B cell (primary cell): ENCODE results near the gene PIGQ. TPM values are rescaled to one million over a fixed set of nuclear protein-coding genes. Genes with fewer than 3 reads are reported as not detected.

Experiments used
- ATAC-seq: fragments of 200-7000 bp; cut with Tn5 transposase; one replicate; pipeline ENCODE4 v1.10.0; 2021; ENCODE audit warnings: low read depth, mild to moderate bottlenecking, moderate number of reproducible peaks, moderate library complexity
- CTCF ChIA-PET: fragments of 350-600 bp; sonication (Branson Sonifier 250); formaldehyde crosslinking; loops from one replicate; lab custom pipeline; 2021; ENCODE audit warnings: antibody characterized with exemption, inconsistent platforms; lab: Charles Lee
- POLR2A ChIA-PET: fragments of 350-600 bp; sonication (Branson Sonifier 250); formaldehyde crosslinking; loops from one replicate; lab custom pipeline; 2021; ENCODE audit warnings: antibody characterized with exemption; lab: Charles Lee
- DNase-seq: peaks from one replicate; pipeline ENCODE4 v3.0.0; 2013
- H2AFZ ChIP-seq: 2 replicates; pipeline ENCODE4 v1.6.1; 2012; ENCODE audit warnings: mild to moderate bottlenecking, low read depth, low read length; ENCODE audit not compliant: insufficient read depth, poor library complexity, severe bottlenecking
- H3K27ac ChIP-seq, 2 donors: 1 replicate in 1 of 2; 2 replicates in 1 of 2; pipeline ENCODE4 v1.5.1; 2012 to 2013; ENCODE audit warnings: low read length in 2 of 2, mild to moderate bottlenecking in 2 of 2, moderate library complexity in 1 of 2
- H3K27me3 ChIP-seq, 4 experiments: fragments of 200-600 bp in 1 of 4; sonication (generic) in 1 of 4; replicated peaks in 1 of 4; 1 replicate in 2 of 4; 2 replicates in 2 of 4; pipeline versions ENCODE4 v1.6.1 to v1.7.0; 2013 to 2016; ENCODE audit warnings: low read length in 3 of 4, mild to moderate bottlenecking in 2 of 4, mixed read lengths in 1 of 4, moderate library complexity in 1 of 4; ENCODE audit not compliant: insufficient read depth in 4 of 4, control insufficient read depth in 3 of 4; ENCODE audit errors: control extremely low read depth in 1 of 4
- H3K36me3 ChIP-seq, 2 experiments: replicated peaks in 1 of 2; 1 replicate in 1 of 2; 2 replicates in 1 of 2; pipeline versions ENCODE4 v1.6.1 to v1.7.1; 2013; ENCODE audit warnings: low read length in 1 of 2; ENCODE audit not compliant: insufficient read depth in 2 of 2, control insufficient read depth in 1 of 2; ENCODE audit errors: control extremely low read depth in 1 of 2, extremely low read depth in 1 of 2
- H3K4me1 ChIP-seq, 2 donors: fragments of 200-600 bp in 1 of 2; sonication (generic) in 1 of 2; 1 replicate in 1 of 2; 2 replicates in 1 of 2; pipeline versions ENCODE4 v1.5.1 to v1.6.1; 2013 to 2017; ENCODE audit warnings: low read length in 2 of 2; ENCODE audit not compliant: control insufficient read depth in 2 of 2, insufficient read depth in 2 of 2
- H3K4me2 ChIP-seq: replicated peaks from 2 replicates; pipeline ENCODE3; 2012; ENCODE audit warnings: mild to moderate bottlenecking, low read depth, low read length; ENCODE audit not compliant: poor library complexity, severe bottlenecking
- H3K4me3 ChIP-seq, 5 experiments: fragments of 200-600 bp in 1 of 5; sonication (generic) in 1 of 5; 1 replicate in 3 of 5; 2 replicates in 2 of 5; pipeline versions ENCODE4 v1.5.1 to v1.7.0; 2011 to 2016; ENCODE audit warnings: low read length in 4 of 5, mild to moderate bottlenecking in 4 of 5, low read depth in 2 of 5, control low read depth in 1 of 5, moderate library complexity in 1 of 5; ENCODE audit not compliant: insufficient read depth in 1 of 5; ENCODE audit errors: control extremely low read depth in 1 of 5, extremely low read depth in 1 of 5
- H3K79me2 ChIP-seq: fragments of 200-600 bp; sonication (generic); one replicate; pipeline ENCODE4 v1.6.0; 2016; ENCODE audit warnings: low read length; ENCODE audit not compliant: control insufficient read depth, insufficient read depth
- H3K9ac ChIP-seq: fragments of 200-600 bp; sonication (generic); 2 replicates; pipeline ENCODE4 v1.6.1; 2017; ENCODE audit warnings: mild to moderate bottlenecking, low read length, moderate library complexity
- H3K9me3 ChIP-seq, 3 donors: one replicate each; pipeline versions ENCODE4 v1.6.1 to v1.7.1; 2013; ENCODE audit warnings: low read length in 2 of 3; ENCODE audit not compliant: control insufficient read depth in 2 of 3, insufficient read depth in 1 of 3; ENCODE audit errors: control extremely low read depth in 1 of 3
- H4K20me1 ChIP-seq: 2 replicates; pipeline ENCODE4 v1.6.0; 2012; ENCODE audit warnings: mild to moderate bottlenecking, low read length; ENCODE audit not compliant: insufficient read depth, control insufficient read depth, poor library complexity, severe bottlenecking
- H3K27ac Mint-ChIP-seq: one replicate; pipeline ENCODE4 v1.8.0; 2021; ENCODE audit warnings: mixed read lengths
- H3K27me3 Mint-ChIP-seq: one replicate; pipeline ENCODE4 v1.8.0; 2021; ENCODE audit warnings: mixed read lengths
- H3K4me1 Mint-ChIP-seq: one replicate; pipeline ENCODE4 v1.8.0; 2021; ENCODE audit warnings: mixed read lengths
- H3K4me3 Mint-ChIP-seq: one replicate; pipeline ENCODE4 v1.8.0; 2021; ENCODE audit warnings: mixed read lengths
- H3K9me3 Mint-ChIP-seq: one replicate; pipeline ENCODE4 v1.8.0; 2022; ENCODE audit warnings: mixed read lengths; ENCODE audit not compliant: insufficient read depth
- CTCF ChIP-seq: fragments of 200-600 bp; IDR thresholded peaks from one replicate; pipeline ENCODE4 v1.8.0; 2022; ENCODE audit warnings: antibody characterized with exemption, mild to moderate bottlenecking
- EZH2 ChIP-seq: IDR thresholded peaks from 2 replicates; pipeline ENCODE4 v1.6.1; 2012; ENCODE audit warnings: borderline replicate concordance, low read depth, mild to moderate bottlenecking, moderate library complexity, low read length; ENCODE audit not compliant: insufficient read depth, poor library complexity, severe bottlenecking
- WGBS: methylation state at CpG from one replicate; pipeline ENCODE4 v1.1.5; 2013; ENCODE audit warnings: missing lambda C conversion rate; ENCODE audit not compliant: insufficient coverage; 5-methylcytosine and 5-hydroxymethylcytosine counted together
- intact Hi-C: fragments of 100-400 bp; cut with micrococcal nuclease; formaldehyde crosslinking; loops from one replicate; pipeline ENCODE4 v1.10.0; 2022
- polyA plus RNA-seq: library from polyadenylated mRNA; depleted of rRNA; stranded (reverse); fragments of >200 nt; gene quantifications from 2 replicates; pipeline ENCODE4 v1.2.3, GENCODE V29; 2012
- total RNA-seq, 2 donors: library from RNA; stranded (reverse); fragments of 120-200 nt in 1 of 2; gene quantifications; 1 replicate in 1 of 2; 2 replicates in 1 of 2; pipeline versions ENCODE4 v1.2.3 to v1.2.4, GENCODE V29; 2013 to 2022

The PIGQ gene
- total and polyA plus RNA-seq, 2 donors (not counting 1 experiment from before 2014, with no cell fraction given) = 56.9 to 68.5 TPM

GRCh38 chr16:595094-595528 lies 25.3 kb downstream of the PIGQ start:
- H3K9me3 ChIP-seq = peaks cover 0 to 7% (median 0%) of the 10 kb centered on the region in 3 donors
- H3K4me2 ChIP-seq = no peak overlapping the region
- ChIA-PET CTCF (no interaction called here), POLR2A (no interaction called here)
- Mint-ChIP-seq H3K4me3 (no peak overlapping the region), H3K9me3 (no peaks in the 10 kb centered on the region), H3K27ac (no peak overlapping the region), H3K4me1 (peaks cover 34% of the 10 kb centered on the region), H3K27me3 (no peaks in the 10 kb centered on the region)
- no peak overlapping the region for H3K27ac ChIP-seq
- DNase-seq = no peak
- 91% methylated on average over 12 of the region's 18 CpGs for WGBS
- ATAC-seq = no peak
- no peaks in the 10 kb centered on the region for H3K27me3 ChIP-seq
- TF ChIP-seq CTCF (no peak), EZH2 (no peak)
- no peak overlapping the region for H3K4me3 ChIP-seq
- intact Hi-C loops = no loop called here
- peaks cover 74% of the 10 kb centered on the region for H3K79me2 ChIP-seq
- H2AFZ ChIP-seq = no peak overlapping the region
- peaks cover 46% of the 10 kb centered on the region for H4K20me1 ChIP-seq
- peaks cover 8 to 15% of the 10 kb centered on the region in 2 donors for H3K4me1 ChIP-seq
- H3K9ac ChIP-seq = no peak overlapping the region
- H3K36me3 ChIP-seq = peaks cover 0 to 9% of the 10 kb centered on the region in 2 experiments

GRCh38 chr16:595942-596735 lies 26.4 kb downstream of the PIGQ start:
- Histone ChIP-seq H3K9ac (no peak overlapping the region), H3K4me1 (peaks cover 0 to 7% of the 10 kb centered on the region in 2 donors), H3K27ac (no peak overlapping the region), H3K4me3 (no peak overlapping the region), H3K79me2 (peaks cover 70% of the 10 kb centered on the region), H3K9me3 (peaks cover 0 to 7% (median 0%) of the 10 kb centered on the region in 3 donors), H4K20me1 (peaks cover 43% of the 10 kb centered on the region), H2AFZ (no peak overlapping the region), H3K36me3 (peaks cover 0 to 10% of the 10 kb centered on the region in 2 experiments), H3K4me2 (no peak overlapping the region), H3K27me3 (no peaks in the 10 kb centered on the region)
- intact Hi-C loops = no loop called here
- Mint-ChIP-seq H3K27ac (no peak overlapping the region), H3K27me3 (no peaks in the 10 kb centered on the region), H3K9me3 (no peaks in the 10 kb centered on the region), H3K4me3 (no peak overlapping the region), H3K4me1 (peaks cover 27% of the 10 kb centered on the region)
- CTCF ChIA-PET = interaction anchor here (0.7 kb wide), 1 partner anchor 9 kb away, joined by 3 read pairs; no protein-coding TSS in a partner anchor
- no peak for TF ChIP-seq CTCF
- TF ChIP-seq EZH2 = no peak
- WGBS = 95% methylated on average over 34 of the region's 34 CpGs
- POLR2A ChIA-PET = no interaction called here
- ATAC-seq = no peak
- DNase-seq = no peak
